Measurements from ENCODE around the gene HOXB8.

Gene HOXB8

GRCh38 chr17:48615047-48615962 is at the start of gene HOXB8:
Gene HOXB8 (minus strand): TSS chr17:48615292. CDS start chr17:48614704, 588 bp downstream.
- no peak for DNase-seq

DNA sequence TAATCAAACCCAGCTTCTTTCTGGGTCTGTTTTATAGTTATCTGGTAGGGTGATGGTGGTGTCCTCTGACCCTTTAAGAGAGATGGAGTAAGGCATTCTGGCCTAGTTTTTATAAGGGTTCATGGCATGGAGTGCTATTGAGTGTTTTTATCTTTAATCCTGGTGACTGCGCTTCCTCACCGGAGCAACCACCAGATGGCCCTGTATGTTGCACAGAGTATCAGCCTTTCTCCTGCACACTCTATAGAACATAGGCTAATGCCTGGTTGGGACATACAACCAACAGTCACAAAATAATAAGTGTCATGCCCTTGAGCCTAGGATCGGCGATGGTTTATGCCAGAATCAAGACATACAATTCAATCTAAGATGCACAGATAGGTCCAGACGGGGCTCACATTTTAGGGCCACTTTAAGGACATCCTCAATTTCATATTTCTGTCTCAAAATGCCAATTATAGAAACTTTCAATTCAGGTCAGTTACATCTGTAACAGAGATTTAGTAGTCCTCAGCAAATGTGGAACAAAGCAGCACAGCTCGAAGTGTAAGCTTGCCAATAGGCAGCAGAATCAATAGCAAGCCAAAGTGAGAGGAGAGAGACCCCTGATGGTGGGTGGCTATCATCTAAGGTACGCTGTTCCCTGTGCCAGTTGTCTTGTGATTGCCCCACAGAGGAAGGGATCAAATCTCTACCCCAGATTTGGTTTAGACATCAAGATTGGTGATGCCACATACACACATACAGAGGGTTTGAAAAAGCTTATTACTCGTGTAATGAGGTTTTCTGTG is 48.2 kb upstream of the HOXB8 start:
- no peak for DNase-seq

GRCh38 chr17:48655913-48656312 is 40.8 kb upstream of the HOXB8 start:
- no peak for DNase-seq

DNA sequence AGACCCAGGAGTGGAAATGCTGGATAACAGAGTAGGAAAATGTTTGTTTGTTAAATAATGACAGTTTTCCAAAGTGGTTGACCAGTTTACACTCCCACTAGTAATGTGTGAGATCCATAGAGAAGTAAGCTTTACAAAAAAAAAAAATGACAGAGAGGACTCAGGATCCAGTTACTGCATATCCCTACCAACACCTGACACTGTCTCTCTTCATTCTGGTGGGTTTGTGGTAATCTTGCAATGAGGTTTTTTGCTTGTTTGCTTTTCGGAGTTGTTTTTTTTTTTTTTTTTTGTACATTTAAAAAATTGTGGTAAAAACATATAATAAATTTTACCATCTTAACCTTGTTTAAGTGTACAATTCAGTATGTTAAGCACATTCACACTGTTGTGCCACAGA is 34.6 kb upstream of the HOXB8 start:
- DNase-seq: no peak

DNA sequence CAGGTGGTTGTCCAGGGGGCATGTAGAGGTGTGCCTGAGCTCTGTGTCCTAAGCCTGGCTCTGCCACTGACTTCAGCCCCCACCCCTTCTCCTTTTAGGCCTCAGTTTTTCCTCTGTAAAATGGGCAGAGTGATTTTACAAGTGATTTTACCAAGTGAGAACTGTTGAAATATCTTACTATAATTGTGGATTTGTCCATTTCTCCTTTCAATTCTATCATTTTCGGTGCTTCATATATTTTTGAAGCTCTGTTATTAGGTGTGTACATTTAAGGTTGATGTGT is 32.8 kb upstream of the HOXB8 start:
- no peak for DNase-seq

DNA sequence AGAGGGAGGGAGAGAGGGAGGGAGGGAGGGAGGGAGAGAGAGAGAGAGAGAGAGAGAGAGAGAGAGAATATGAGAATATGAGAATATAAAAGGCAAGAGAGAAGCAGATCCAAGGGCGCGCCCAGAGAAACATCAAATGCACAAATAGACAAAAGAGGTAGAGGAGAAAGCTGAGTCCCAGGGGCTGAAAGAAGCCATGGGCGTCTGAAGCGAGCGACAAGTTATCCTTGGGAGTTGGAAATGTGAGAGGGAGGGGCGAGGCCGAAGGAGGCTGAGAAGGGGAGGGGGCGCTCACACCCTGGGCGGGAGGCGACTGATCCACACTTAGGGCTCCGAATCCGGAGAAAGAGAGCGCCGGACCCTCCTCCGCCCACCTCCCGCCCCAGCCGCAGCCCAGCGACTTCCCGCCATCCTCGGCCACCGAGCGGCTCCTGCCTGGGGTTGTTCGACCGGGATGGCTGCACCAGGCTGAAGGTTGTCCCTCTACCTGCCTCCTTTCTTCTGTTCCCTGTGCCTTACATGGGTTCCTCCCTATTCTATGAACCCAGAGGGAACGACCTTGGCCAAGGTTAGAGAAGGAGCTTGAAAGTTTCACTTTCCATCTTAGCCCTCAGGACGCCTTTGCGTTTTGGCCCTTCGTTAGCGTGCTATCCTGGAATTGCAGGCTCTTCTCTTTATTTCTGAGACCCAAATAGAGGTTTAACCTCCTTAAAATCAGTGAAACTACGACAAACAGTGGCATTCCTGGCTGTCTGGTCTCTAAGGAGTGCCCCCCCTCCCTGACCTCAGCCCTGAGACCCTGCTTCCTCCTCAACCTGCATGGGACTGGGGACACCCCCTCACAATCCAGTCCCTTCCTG is 32.2 kb upstream of the HOXB8 start:
- DNase-seq: peak; percentile 29

DNA sequence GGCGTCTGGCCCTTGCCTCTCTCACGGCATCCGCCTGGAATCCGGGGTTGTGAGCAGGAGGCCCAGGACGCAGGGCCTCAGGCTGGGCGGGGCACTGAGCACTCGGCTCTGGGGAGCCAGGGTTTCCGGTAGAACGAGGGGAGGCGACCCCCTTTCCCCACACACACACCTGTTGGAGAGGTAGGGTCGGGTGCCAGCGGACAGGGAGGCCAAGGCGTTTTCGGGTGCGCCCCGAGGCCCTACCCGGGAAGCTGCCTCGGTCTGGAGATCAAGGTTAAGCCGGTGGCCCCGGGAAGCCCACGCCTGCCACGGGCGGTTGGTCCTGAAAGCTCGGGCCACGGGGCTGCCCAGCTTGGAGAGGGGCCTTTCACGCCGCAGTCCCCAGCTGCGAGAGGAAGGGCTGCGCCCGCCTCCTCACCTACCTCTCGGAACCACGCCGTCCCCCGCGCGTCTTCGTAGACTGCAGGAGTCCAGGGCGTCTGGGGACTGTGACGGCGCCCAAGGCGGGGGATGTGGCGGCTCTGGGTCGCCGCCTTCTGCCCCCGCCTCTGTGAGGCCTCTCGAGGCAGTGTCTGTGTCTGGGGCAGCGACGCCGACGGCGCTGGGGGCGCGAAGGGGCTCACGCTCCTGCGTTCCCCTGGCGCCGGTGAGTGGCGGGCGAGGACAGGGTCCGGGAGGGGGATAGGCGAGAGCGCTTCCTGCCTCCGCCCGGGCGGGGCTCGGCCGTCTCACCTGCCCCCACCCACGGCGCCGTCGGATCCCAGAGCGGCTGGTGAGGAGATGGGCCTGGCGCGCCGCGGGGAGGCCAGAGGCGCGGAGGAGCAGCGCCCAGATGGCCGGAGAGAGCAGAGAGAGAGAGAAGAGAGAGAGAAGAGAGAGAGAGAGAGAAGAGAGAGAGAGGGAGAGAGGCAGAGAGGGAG is 31.4 kb upstream of the HOXB8 start:
- DNase-seq: peak; percentile 27

- DNase-seq: no peak
These were observed 30.6 kb upstream of the HOXB8 start for GRCh38 chr17:48645639-48646182.

GRCh38 chr17:48644910-48645557 is 29.9 kb upstream of the HOXB8 start:
- no peak for DNase-seq

- DNase-seq: no peak
These were observed 29.1 kb upstream of the HOXB8 start for GRCh38 chr17:48644159-48644558.

DNA sequence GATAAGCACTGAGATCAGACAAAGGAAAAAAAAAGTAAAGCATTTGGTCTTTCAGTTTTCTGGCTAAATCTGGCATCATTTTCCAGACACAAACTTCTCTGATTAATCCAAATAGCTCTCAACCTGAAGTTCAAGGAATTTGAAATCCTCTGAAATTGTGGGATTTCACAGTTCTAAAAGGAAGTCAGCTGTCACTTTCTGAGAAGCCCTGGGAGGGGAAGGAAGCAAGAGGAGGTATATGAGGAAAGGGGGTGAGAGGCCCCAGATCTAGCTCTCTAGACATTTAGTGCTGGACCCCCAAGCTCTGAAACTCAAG is 28.6 kb upstream of the HOXB8 start:
- no peak for DNase-seq

DNA sequence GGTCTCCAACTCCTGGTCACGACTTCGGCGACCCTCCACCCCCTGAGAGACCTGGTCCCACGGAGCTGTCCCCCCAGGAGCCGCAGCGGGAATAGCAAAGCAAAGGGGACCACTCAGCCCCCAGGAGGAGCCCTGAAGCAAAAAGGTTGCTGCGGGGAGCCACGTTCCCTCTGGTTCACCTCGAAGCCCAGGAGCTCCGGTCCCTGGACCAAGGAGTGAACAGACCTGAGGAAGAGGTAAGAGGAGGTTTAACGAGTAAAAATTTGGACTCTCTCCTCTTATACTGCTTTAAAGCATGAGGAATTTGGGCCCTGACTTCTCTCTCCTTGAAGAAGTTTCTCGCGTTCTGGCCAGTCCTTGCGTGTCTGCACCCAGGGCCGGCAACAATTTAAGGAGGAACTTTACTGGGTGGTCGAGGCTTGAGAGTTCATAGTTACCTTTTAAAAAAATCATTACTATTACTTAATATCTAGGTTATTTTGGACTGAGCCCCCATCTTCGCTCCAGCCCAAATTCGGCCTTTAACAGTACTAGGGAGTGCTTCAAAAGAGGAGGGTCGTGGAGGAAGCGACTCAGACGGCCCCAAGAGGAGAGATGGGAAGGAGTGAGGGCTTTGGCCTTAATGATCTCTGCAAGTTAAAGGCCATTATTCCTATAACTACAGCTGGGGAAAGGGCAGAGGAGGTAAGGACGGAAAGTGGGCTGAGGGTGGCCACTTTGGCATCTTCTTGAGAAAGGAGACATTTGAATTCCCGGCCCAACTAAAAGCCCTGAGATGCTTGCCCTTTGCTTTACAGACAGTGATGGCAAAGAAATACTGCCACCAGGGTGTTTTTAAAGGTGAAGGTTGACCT is 28.0 kb upstream of the HOXB8 start:
- no peak for DNase-seq

GRCh38 chr17:48642059-48642842 is 27.2 kb upstream of the HOXB8 start:
- peak; percentile 18 for DNase-seq

- DNase-seq: peak; percentile 84
These were observed 26.5 kb upstream of the HOXB8 start for GRCh38 chr17:48641541-48642058.

DNA sequence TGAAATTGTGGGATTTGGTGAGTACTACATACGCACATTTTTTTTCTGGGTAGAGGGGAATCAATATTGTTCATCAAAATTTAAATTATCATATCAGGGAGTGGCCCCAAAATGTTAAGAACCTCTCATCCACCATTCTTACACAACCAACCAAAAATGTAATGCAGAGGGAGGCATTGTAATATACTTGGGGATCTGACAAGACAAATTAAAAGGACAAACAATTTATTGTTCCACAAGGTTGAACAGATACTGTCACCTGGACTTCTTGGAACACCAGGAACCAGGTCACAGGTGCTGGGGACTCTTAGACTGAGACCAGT is 25.7 kb upstream of the HOXB8 start:
- no peak for DNase-seq

- DNase-seq: no peak
These were observed 25.1 kb upstream of the HOXB8 start for GRCh38 chr17:48639982-48640857.

GRCh38 chr17:48639136-48639535 is 24.0 kb upstream of the HOXB8 start:
- DNase-seq: no peak
